BJ (cell line): ENCODE data around the gene SMIM41. TPM values are rescaled to one million over a fixed set of nuclear protein-coding genes. Genes with fewer than 3 reads are reported as not detected.

ENCODE experiments used
- CTCF ChIA-PET: fragments of 350-600 bp; formaldehyde crosslinking; extraction: SDS; loops from one replicate; lab custom pipeline; 2021; ENCODE audit warnings: antibody characterized with exemption, inconsistent platforms; lab: Yijun Ruan, JAX
- POLR2A ChIA-PET: fragments of 300-600 bp; sonication (Branson Sonifier 250); formaldehyde crosslinking; extraction: SDS; loops from one replicate; lab custom pipeline; 2021; ENCODE audit warnings: antibody characterized with exemption; lab: Charles Lee
- DNase-seq: peaks from one replicate; pipeline ENCODE4 v3.0.0-alpha.2; 2011; ENCODE audit warnings: low read depth
- H3K27me3 ChIP-seq: 2 replicates; pipeline ENCODE4 v1.6.0; 2011; ENCODE audit warnings: low read length; ENCODE audit not compliant: control insufficient read depth, insufficient read depth
- H3K36me3 ChIP-seq: 2 replicates; pipeline ENCODE4 v1.5.1; 2011; ENCODE audit warnings: low read length; ENCODE audit not compliant: control insufficient read depth, insufficient read depth
- H3K4me3 ChIP-seq: 2 replicates; pipeline ENCODE4 v1.5.1; 2011; ENCODE audit warnings: low read depth, mild to moderate bottlenecking, control low read depth, low read length
- polyA plus RNA-seq: library from polyadenylated mRNA; depleted of rRNA; stranded (reverse); fragments of >200 nt; gene quantifications from 2 replicates; pipeline ENCODE4 v1.2.3, GENCODE V29; 2011; rRNA removed
- TF ChIP-seq, protein P1 (sequence below): IDR thresholded peaks from 2 replicates; pipeline ENCODE4 v1.5.1; 2011; ENCODE audit warnings: low read depth, mild to moderate bottlenecking, control low read depth, inconsistent platforms, low read length, moderate library complexity; ENCODE audit not compliant: insufficient read depth

Gene SMIM41
- polyA plus RNA-seq, 1 experiment: not detected

DNA sequence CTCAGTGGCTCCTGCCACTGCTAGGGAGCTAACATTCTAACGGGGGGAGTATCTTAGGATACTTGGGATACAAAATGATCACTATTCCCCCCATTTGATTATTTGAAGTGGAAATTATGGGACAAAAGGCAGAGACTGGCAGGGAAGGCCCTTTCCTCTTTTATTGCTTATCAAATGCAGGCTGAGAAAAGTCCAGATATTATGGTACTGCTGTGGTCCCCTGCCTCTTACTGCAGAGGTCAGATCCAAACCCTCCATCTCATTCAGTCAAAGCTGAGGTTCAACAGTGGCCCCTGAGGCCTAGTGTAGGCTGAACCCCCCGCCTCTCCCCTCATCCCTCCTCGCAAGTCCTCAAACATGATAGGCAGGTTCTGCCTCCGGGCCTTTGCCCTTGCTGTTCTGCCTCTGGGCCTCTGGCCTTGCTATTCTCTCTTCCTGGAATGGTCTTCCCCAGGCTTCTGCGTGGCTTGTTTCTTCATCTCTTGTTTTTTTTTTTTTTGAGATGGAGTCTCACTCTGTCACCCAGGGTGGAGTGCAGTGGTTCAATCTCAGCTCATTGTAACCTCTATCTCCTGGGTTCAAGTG, 78.2 kb downstream of the SMIM41 start:
- no peak overlapping the region for H3K4me3 ChIP-seq
- ChIA-PET CTCF (interaction anchor here (0.7 to 8.8 kb wide), 24 partner anchors 8 to 727 kb away, joined by 3 to 75 read pairs (median 5); partner anchors contain the start of genes KRT83 and KRT85), POLR2A (no interaction called here)
- DNase-seq: no peak
- no peaks in the 10 kb centered on the region for H3K27me3 ChIP-seq
- H3K36me3 ChIP-seq: no peaks in the 10 kb centered on the region
- TF ChIP-seq, protein P1, sequence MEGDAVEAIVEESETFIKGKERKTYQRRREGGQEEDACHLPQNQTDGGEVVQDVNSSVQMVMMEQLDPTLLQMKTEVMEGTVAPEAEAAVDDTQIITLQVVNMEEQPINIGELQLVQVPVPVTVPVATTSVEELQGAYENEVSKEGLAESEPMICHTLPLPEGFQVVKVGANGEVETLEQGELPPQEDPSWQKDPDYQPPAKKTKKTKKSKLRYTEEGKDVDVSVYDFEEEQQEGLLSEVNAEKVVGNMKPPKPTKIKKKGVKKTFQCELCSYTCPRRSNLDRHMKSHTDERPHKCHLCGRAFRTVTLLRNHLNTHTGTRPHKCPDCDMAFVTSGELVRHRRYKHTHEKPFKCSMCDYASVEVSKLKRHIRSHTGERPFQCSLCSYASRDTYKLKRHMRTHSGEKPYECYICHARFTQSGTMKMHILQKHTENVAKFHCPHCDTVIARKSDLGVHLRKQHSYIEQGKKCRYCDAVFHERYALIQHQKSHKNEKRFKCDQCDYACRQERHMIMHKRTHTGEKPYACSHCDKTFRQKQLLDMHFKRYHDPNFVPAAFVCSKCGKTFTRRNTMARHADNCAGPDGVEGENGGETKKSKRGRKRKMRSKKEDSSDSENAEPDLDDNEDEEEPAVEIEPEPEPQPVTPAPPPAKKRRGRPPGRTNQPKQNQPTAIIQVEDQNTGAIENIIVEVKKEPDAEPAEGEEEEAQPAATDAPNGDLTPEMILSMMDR: no peak

Other genes with a start within 250 kb of the SMIM41 start
- 0.01 TPM in 1 of 2 replicates, not detected in the other for gene FIGNL2, start 231.0 kb upstream of the SMIM41 start, polyA plus RNA-seq
- gene ANKRD33, start 191.6 kb upstream of the SMIM41 start, polyA plus RNA-seq: not detected in 2 replicates
- 7.8 and 13.1 TPM in 2 replicates for gene ACVRL1, start 172.2 kb upstream of the SMIM41 start, polyA plus RNA-seq
- 12.6 and 12.9 TPM in 2 replicates for gene ACVR1B, start 128.0 kb upstream of the SMIM41 start, polyA plus RNA-seq
- 0.96 and 1.3 TPM in 2 replicates for gene TAMALIN, start 72.8 kb upstream of the SMIM41 start, polyA plus RNA-seq
- 9.8 and 18.6 TPM in 2 replicates for gene NR4A1, start 28.3 kb upstream of the SMIM41 start, polyA plus RNA-seq
- gene ATG101, start 9.7 kb upstream of the SMIM41 start, polyA plus RNA-seq: 115 and 163 TPM in 2 replicates
- gene KRT80, start 112.3 kb downstream of the SMIM41 start, polyA plus RNA-seq: 4.2 and 5.9 TPM in 2 replicates
- 238 and 659 TPM in 2 replicates for gene KRT7, start 153.5 kb downstream of the SMIM41 start, polyA plus RNA-seq
- gene KRT86, start 194.9 kb downstream of the SMIM41 start, polyA plus RNA-seq: 1.5 and 2.5 TPM in 2 replicates
- 15.7 and 24.7 TPM in 2 replicates for gene KRT81, start 211.8 kb downstream of the SMIM41 start, polyA plus RNA-seq
- 0.07 and 0.10 TPM in 2 replicates for gene KRT83, start 241.7 kb downstream of the SMIM41 start, polyA plus RNA-seq